GM21786 (cell line): Measurements from ENCODE around the gene SOX6.
"Not testable (repeated sequence)": the region's sequence is repeated elsewhere in the genome, so short reads cannot be mapped to it uniquely, and the experiment has no call there.

Source experiments
- ATAC-seq: cut with Tn5 transposase; IDR thresholded peaks from one replicate; pipeline ENCODE4 v1.9.1; 2021; ENCODE audit not compliant: unreplicated experiment

SOX6 gene

GRCh38 chr11:16157327-16157726, 199.0 kb downstream of the SOX6 start:
- no peak for ATAC-seq

GRCh38 chr11:16155448-16155847, 200.9 kb downstream of the SOX6 start:
- ATAC-seq: no peak

GRCh38 chr11:16154715-16155396, 201.5 kb downstream of the SOX6 start:
- no peak for ATAC-seq

GRCh38 chr11:16153951-16154350, 202.4 kb downstream of the SOX6 start:
- ATAC-seq: no peak

- no peak for ATAC-seq
These were observed 205.2 kb downstream of the SOX6 start for GRCh38 chr11:16151138-16151537.

- ATAC-seq: no peak
These were observed 206.9 kb downstream of the SOX6 start for GRCh38 chr11:16149476-16149875.

GRCh38 chr11:16148301-16148931, 207.9 kb downstream of the SOX6 start:
- no peak for ATAC-seq

GRCh38 chr11:16146980-16147379, 209.4 kb downstream of the SOX6 start:
- ATAC-seq: not testable (repeated sequence)

GRCh38 chr11:16141614-16142013, 214.7 kb downstream of the SOX6 start:
- ATAC-seq: not testable (repeated sequence)

GRCh38 chr11:16141162-16141561, 215.2 kb downstream of the SOX6 start:
- ATAC-seq: not testable (repeated sequence)

- ATAC-seq: no peak
These were observed 219.5 kb downstream of the SOX6 start for GRCh38 chr11:16136792-16137390.

- no peak for ATAC-seq
These were observed 222.5 kb downstream of the SOX6 start for GRCh38 chr11:16133867-16134266.

GRCh38 chr11:16127732-16128131, 228.6 kb downstream of the SOX6 start:
- ATAC-seq: no peak

- no peak for ATAC-seq
These were observed 230.0 kb downstream of the SOX6 start for GRCh38 chr11:16126362-16126761.

- ATAC-seq: no peak
These were observed 230.6 kb downstream of the SOX6 start for GRCh38 chr11:16125796-16126195.

- ATAC-seq: no peak
These were observed 232.0 kb downstream of the SOX6 start for GRCh38 chr11:16124390-16124789.

GRCh38 chr11:16121853-16122252, 234.5 kb downstream of the SOX6 start:
- no peak for ATAC-seq

GRCh38 chr11:16120008-16120407, 236.3 kb downstream of the SOX6 start:
- no peak for ATAC-seq

- ATAC-seq: no peak
These were observed 238.2 kb downstream of the SOX6 start for GRCh38 chr11:16117989-16118756.

GRCh38 chr11:16114978-16115871, 241.1 kb downstream of the SOX6 start:
- no peak for ATAC-seq

GRCh38 chr11:16114431-16114830, 241.9 kb downstream of the SOX6 start:
- no peak for ATAC-seq
